Naive thymus-derived CD4-positive, alpha-beta T cell (primary cell): ENCODE measurements around the gene DCBLD2. TPM values are rescaled to one million over a fixed set of nuclear protein-coding genes. Genes with fewer than 3 reads are reported as not detected.

Experiments
- ATAC-seq: fragments of 150-1000 bp; cut with Tn5 transposase; 2 replicates; pipeline ENCODE4 v1.10.0; 2021; ENCODE audit warnings: mild to moderate bottlenecking, moderate library complexity
- CTCF ChIA-PET: fragments of 350-600 bp; sonication (Branson Sonifier 250); formaldehyde crosslinking; loops from one replicate; lab custom pipeline; 2021; ENCODE audit warnings: antibody characterized with exemption; lab: Charles Lee
- POLR2A ChIA-PET: fragments of 350-600 bp; sonication (Branson Sonifier 250); formaldehyde crosslinking; loops from one replicate; lab custom pipeline; 2021; ENCODE audit warnings: antibody characterized with exemption, inconsistent platforms; lab: Charles Lee
- DNase-seq, 9 donors: peaks; one replicate each; pipeline versions ENCODE4 v3.0.0 to v3.0.0-alpha.2; 2020 to 2022; ENCODE audit warnings: mixed read lengths in 1 of 9
- H3K27ac ChIP-seq: one replicate; pipeline ENCODE4 v1.7.0; 2013; ENCODE audit warnings: mild to moderate bottlenecking, low read depth, low read length, moderate library complexity
- H3K27me3 ChIP-seq, 2 donors: one replicate each; pipeline ENCODE4 v1.7.0; 2013; ENCODE audit warnings: low read length in 2 of 2, mild to moderate bottlenecking in 2 of 2, moderate library complexity in 2 of 2; ENCODE audit not compliant: control insufficient read depth in 2 of 2, insufficient read depth in 2 of 2
- H3K36me3 ChIP-seq, 3 experiments: 1 replicate in 2 of 3; 2 replicates in 1 of 3; pipeline ENCODE4 v1.7.0; 2013; ENCODE audit warnings: low read length in 3 of 3, mild to moderate bottlenecking in 3 of 3, moderate library complexity in 1 of 3; ENCODE audit not compliant: insufficient read depth in 3 of 3, control insufficient read depth in 2 of 3
- H3K4me1 ChIP-seq, 2 donors: one replicate each; pipeline ENCODE4 v1.7.0; 2013; ENCODE audit warnings: low read length in 2 of 2, mild to moderate bottlenecking in 2 of 2, moderate library complexity in 1 of 2; ENCODE audit not compliant: control insufficient read depth in 2 of 2, insufficient read depth in 2 of 2
- H3K4me3 ChIP-seq: 2 replicates; pipeline ENCODE4 v1.7.0; 2013; ENCODE audit warnings: mild to moderate bottlenecking, low read length
- H3K9me3 ChIP-seq, 3 experiments: 1 replicate in 2 of 3; 2 replicates in 1 of 3; pipeline ENCODE4 v1.7.0; 2013; ENCODE audit warnings: low read length in 3 of 3; ENCODE audit not compliant: control insufficient read depth in 2 of 3
- H3K27ac Mint-ChIP-seq, 9 donors: one replicate each; pipeline ENCODE4 v1.8.0; 2020 to 2022; ENCODE audit warnings: mixed read lengths in 9 of 9, mild to moderate bottlenecking in 8 of 9, moderate library complexity in 5 of 9, inconsistent platforms in 2 of 9
- H3K27me3 Mint-ChIP-seq, 5 donors: one replicate each; pipeline ENCODE4 v1.8.0; 2021 to 2022; ENCODE audit warnings: mixed read lengths in 5 of 5, mild to moderate bottlenecking in 1 of 5
- H3K36me3 Mint-ChIP-seq, 5 donors: one replicate each; pipeline ENCODE4 v1.8.0; 2020 to 2022; ENCODE audit warnings: mixed read lengths in 5 of 5, mild to moderate bottlenecking in 3 of 5, inconsistent platforms in 1 of 5
- H3K4me1 Mint-ChIP-seq, 7 donors: one replicate each; pipeline ENCODE4 v1.8.0; 2020 to 2022; ENCODE audit warnings: mixed read lengths in 7 of 7, mild to moderate bottlenecking in 3 of 7, inconsistent platforms in 1 of 7
- H3K4me3 Mint-ChIP-seq, 10 donors: one replicate each; pipeline ENCODE4 v1.8.0; 2020 to 2022; ENCODE audit warnings: mild to moderate bottlenecking in 10 of 10, mixed read lengths in 10 of 10, moderate library complexity in 6 of 10, inconsistent platforms in 2 of 10
- H3K9me3 Mint-ChIP-seq, 11 donors: one replicate each; pipeline ENCODE4 v1.8.0; 2020 to 2022; ENCODE audit warnings: mixed read lengths in 11 of 11, mild to moderate bottlenecking in 4 of 11, inconsistent platforms in 1 of 11, moderate library complexity in 1 of 11
- intact Hi-C, 2 donors: fragments of 100-400 bp; cut with micrococcal nuclease; formaldehyde crosslinking; loops; one replicate each; pipeline ENCODE4 v1.15.1; 2023
- polyA plus RNA-seq, 2 donors: library from polyadenylated mRNA; unstranded; fragments of 300-500 nt; fragmentation: Illumina TruSeq; gene quantifications; one replicate each; pipeline ENCODE4 v1.2.3, GENCODE V29; 2021
- total RNA-seq, 6 experiments: library from RNA in 5 of 6; stranded (reverse) in 5 of 6; gene quantifications; 1 replicate in 5 of 6; 2 replicates in 1 of 6; pipeline ENCODE4 v1.2.3 and lab custom pipeline; 2021 to 2026

The DCBLD2 gene
- total and polyA plus RNA-seq, 7 experiments from 2014 or later = 1.9 to 4.7 (median 2.9) TPM

- CTCF ChIA-PET = no interaction called here
- POLR2A ChIA-PET = no interaction called here
- H3K4me3 Mint-ChIP-seq = no peak overlapping the region
- Histone ChIP-seq H3K4me1 (no peaks in the 10 kb centered on the region), H3K4me3 (no peak overlapping the region), H3K27ac (no peak overlapping the region), H3K9me3 (no peaks in the 10 kb centered on the region), H3K27me3 (no peaks in the 10 kb centered on the region), H3K36me3 (no peaks in the 10 kb centered on the region)
- no peak for ATAC-seq
- H3K4me1 Mint-ChIP-seq = no peaks in the 10 kb centered on the region
- DNase-seq = no peak
- peaks cover 0 to 3% (median 0%) of the 10 kb centered on the region in 11 donors for H3K9me3 Mint-ChIP-seq
- intact Hi-C loops = no loop called here
- no peak overlapping the region for H3K27ac Mint-ChIP-seq
- peaks cover 0 to 23% (median 5%) of the 10 kb centered on the region in 5 donors for H3K36me3 Mint-ChIP-seq
- peaks cover 0 to 4% (median 0%) of the 10 kb centered on the region in 5 donors for H3K27me3 Mint-ChIP-seq
These were observed 102.7 kb downstream of the DCBLD2 start for GRCh38 chr3:98798820-98799219.

DNA sequence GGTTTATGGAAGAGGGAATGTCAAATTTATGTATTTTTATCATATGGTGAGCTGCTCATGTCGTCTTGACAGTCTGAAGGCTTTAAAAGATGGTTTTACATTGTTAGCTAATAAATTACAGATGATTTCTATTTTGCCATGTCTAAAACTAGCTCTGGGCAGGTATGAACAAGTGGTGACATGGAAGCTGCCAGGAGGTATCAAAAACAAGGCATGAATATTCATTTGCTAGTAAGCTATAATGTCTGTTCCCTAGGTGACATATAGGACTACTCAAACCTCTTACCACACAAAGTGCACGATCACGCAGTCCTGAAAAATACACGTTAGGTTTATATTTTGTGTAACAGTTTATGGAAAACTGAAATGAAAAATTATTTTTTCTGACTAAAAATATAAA is 103.6 kb downstream of the DCBLD2 start:
- no peak overlapping the region for H3K27ac Mint-ChIP-seq
- intact Hi-C loops = no loop called here
- ATAC-seq = no peak
- ChIA-PET POLR2A (no interaction called here), CTCF (interaction anchor here (0.6 kb wide), 1 partner anchor 12 kb away, joined by 3 read pairs; no protein-coding TSS in a partner anchor)
- no peak for DNase-seq
- no peaks in the 10 kb centered on the region for H3K4me1 Mint-ChIP-seq
- H3K27me3 Mint-ChIP-seq = peaks cover 0 to 9% (median 2%) of the 10 kb centered on the region in 5 donors
- Histone ChIP-seq H3K4me1 (no peaks in the 10 kb centered on the region), H3K4me3 (no peak overlapping the region), H3K27me3 (no peaks in the 10 kb centered on the region), H3K36me3 (no peaks in the 10 kb centered on the region), H3K27ac (no peak overlapping the region), H3K9me3 (no peaks in the 10 kb centered on the region)
- H3K36me3 Mint-ChIP-seq = peaks cover 0 to 23% (median 5%) of the 10 kb centered on the region in 5 donors
- H3K9me3 Mint-ChIP-seq = peaks cover 0 to 3% (median 0%) of the 10 kb centered on the region in 11 donors
- no peak overlapping the region for H3K4me3 Mint-ChIP-seq

DNA sequence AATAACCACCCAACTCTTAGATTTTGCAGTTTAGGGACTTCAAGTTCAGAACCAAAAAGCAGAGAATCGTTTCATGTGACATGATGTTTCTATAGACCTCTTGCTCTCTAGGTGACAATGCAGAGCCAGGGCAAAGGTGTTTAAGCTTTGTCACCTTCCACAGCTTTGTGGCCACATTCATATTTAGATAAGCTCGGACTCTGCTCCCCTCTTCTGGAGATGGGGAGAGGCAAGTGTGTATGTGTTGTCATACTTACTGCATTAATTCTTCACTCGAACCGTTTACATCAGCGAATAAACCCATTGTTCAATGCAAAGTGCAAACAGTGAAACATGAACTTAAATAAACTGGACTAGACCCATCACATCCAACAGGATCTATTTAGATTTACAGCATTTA is 105.2 kb downstream of the DCBLD2 start:
- ATAC-seq (no peak), DNase-seq (no peak)
- Mint-ChIP-seq H3K9me3 (no peaks in the 10 kb centered on the region), H3K4me1 (no peaks in the 10 kb centered on the region), H3K27ac (no peak overlapping the region), H3K36me3 (peaks cover 0 to 23% (median 5%) of the 10 kb centered on the region in 5 donors), H3K27me3 (peaks cover 0 to 10% (median 5%) of the 10 kb centered on the region in 5 donors), H3K4me3 (no peak overlapping the region)
- H3K27me3 ChIP-seq = no peaks in the 10 kb centered on the region
- H3K4me3 ChIP-seq = no peak overlapping the region
- no peaks in the 10 kb centered on the region for H3K36me3 ChIP-seq
- H3K27ac ChIP-seq = no peak overlapping the region
- ChIA-PET CTCF (no interaction called here), POLR2A (no interaction called here)
- no peaks in the 10 kb centered on the region for H3K9me3 ChIP-seq
- H3K4me1 ChIP-seq = no peaks in the 10 kb centered on the region
- intact Hi-C loops = no loop called here

- DNase-seq = no peak
- ChIA-PET CTCF (no interaction called here), POLR2A (no interaction called here)
- intact Hi-C loops = no loop called here
- Histone ChIP-seq H3K36me3 (no peaks in the 10 kb centered on the region), H3K27ac (no peak overlapping the region), H3K27me3 (no peaks in the 10 kb centered on the region), H3K4me1 (no peaks in the 10 kb centered on the region), H3K9me3 (no peaks in the 10 kb centered on the region), H3K4me3 (no peak overlapping the region)
- H3K4me3 Mint-ChIP-seq = no peak overlapping the region
- no peak for ATAC-seq
- H3K27ac Mint-ChIP-seq = no peak overlapping the region
- H3K9me3 Mint-ChIP-seq = no peaks in the 10 kb centered on the region
- H3K36me3 Mint-ChIP-seq = peaks cover 0 to 18% (median 0%) of the 10 kb centered on the region in 5 donors
- no peaks in the 10 kb centered on the region for H3K4me1 Mint-ChIP-seq
- peaks cover 0 to 14% (median 7%) of the 10 kb centered on the region in 5 donors for H3K27me3 Mint-ChIP-seq
These were observed 107.5 kb downstream of the DCBLD2 start for GRCh38 chr3:98793971-98794370.

GRCh38 chr3:98791341-98792325 is 109.9 kb downstream of the DCBLD2 start:
- no peak overlapping the region for H3K4me3 ChIP-seq
- H3K27me3 ChIP-seq = no peaks in the 10 kb centered on the region
- H3K9me3 ChIP-seq = no peaks in the 10 kb centered on the region
- ChIA-PET POLR2A (no interaction called here), CTCF (no interaction called here)
- Mint-ChIP-seq H3K4me1 (peaks cover 0 to under 1% (median 0%) of the 10 kb centered on the region in 7 donors), H3K27ac (no peak overlapping the region), H3K9me3 (no peaks in the 10 kb centered on the region), H3K27me3 (peaks cover 0 to 14% (median 7%) of the 10 kb centered on the region in 5 donors), H3K4me3 (no peak overlapping the region), H3K36me3 (peaks cover 0 to 12% (median 0%) of the 10 kb centered on the region in 5 donors)
- intact Hi-C loops = no loop called here
- ATAC-seq (no peak), DNase-seq (no peak)
- H3K36me3 ChIP-seq = no peaks in the 10 kb centered on the region
- H3K4me1 ChIP-seq = no peaks in the 10 kb centered on the region
- H3K27ac ChIP-seq = no peak overlapping the region

GRCh38 chr3:98788651-98789050 is 112.8 kb downstream of the DCBLD2 start:
- H3K27ac ChIP-seq = no peak overlapping the region

More at GRCh38 chr3:98788651-98789050, 112.8 kb downstream of the DCBLD2 start:
- ChIA-PET CTCF (no interaction called here), POLR2A (no interaction called here)
- peaks cover 0 to 2% (median 0%) of the 10 kb centered on the region in 7 donors for H3K4me1 Mint-ChIP-seq
- no peaks in the 10 kb centered on the region for H3K9me3 Mint-ChIP-seq
- no peak for ATAC-seq
- H3K27ac Mint-ChIP-seq = no peak overlapping the region
- Histone ChIP-seq H3K4me3 (no peak overlapping the region), H3K9me3 (no peaks in the 10 kb centered on the region), H3K4me1 (no peaks in the 10 kb centered on the region), H3K36me3 (no peaks in the 10 kb centered on the region), H3K27me3 (no peaks in the 10 kb centered on the region)
- no peaks in the 10 kb centered on the region for H3K36me3 Mint-ChIP-seq
- intact Hi-C loops = no loop called here
- no peak for DNase-seq
- no peak overlapping the region for H3K4me3 Mint-ChIP-seq
- peaks cover 5 to 16% (median 14%) of the 10 kb centered on the region in 5 donors for H3K27me3 Mint-ChIP-seq
